WTC11 (cell line): ENCODE data around the gene ARID1A.

ENCODE experiments used
- GTF2I ChIP-seq: fragments of 250-450 bp; sonication (Bioruptor Pico); conservative IDR thresholded peaks from 2 replicates; pipeline ENCODE4 v1.4.0; 2021; ENCODE audit warnings: mild to moderate bottlenecking
- NFYB ChIP-seq: sonication (generic); formaldehyde crosslinking; conservative IDR thresholded peaks from 2 replicates; pipeline ENCODE4 v1.8.0; 2022; ENCODE audit warnings: low read depth, missing genetic modification reagents
- NR1H2 ChIP-seq: sonication (generic); formaldehyde crosslinking; IDR thresholded peaks from 2 replicates; pipeline ENCODE4 v1.9.0; 2021; ENCODE audit warnings: mild to moderate bottlenecking, moderate library complexity, missing genetic modification reagents
- NR3C1 ChIP-seq: sonication (generic); formaldehyde crosslinking; conservative IDR thresholded peaks from 2 replicates; pipeline ENCODE4 v1.8.1; 2023; ENCODE audit warnings: low read depth, mild to moderate bottlenecking, missing genetic modification reagents
- SMAD3 ChIP-seq: sonication (generic); formaldehyde crosslinking; IDR thresholded peaks from 2 replicates; pipeline ENCODE4 v1.8.0; 2022; ENCODE audit warnings: missing genetic modification reagents, mild to moderate bottlenecking, borderline replicate concordance
- TF ChIP-seq, protein P1 (sequence below): fragments of 200-600 bp; IDR thresholded peaks from 2 replicates; pipeline ENCODE4 v1.8.0; 2022; ENCODE audit warnings: antibody characterized with exemption

GRCh38 chr1:26733392-26733791 lies 37.6 kb downstream of the ARID1A start:
- TF ChIP-seq SMAD3 (CRISPR knock-in tag) (no peak), NR3C1 (no peak), NR1H2 (no peak), NFYB (CRISPR knock-in tag) (no peak), GTF2I (CRISPR knock-in tag) (no peak)
- TF ChIP-seq, protein P1, sequence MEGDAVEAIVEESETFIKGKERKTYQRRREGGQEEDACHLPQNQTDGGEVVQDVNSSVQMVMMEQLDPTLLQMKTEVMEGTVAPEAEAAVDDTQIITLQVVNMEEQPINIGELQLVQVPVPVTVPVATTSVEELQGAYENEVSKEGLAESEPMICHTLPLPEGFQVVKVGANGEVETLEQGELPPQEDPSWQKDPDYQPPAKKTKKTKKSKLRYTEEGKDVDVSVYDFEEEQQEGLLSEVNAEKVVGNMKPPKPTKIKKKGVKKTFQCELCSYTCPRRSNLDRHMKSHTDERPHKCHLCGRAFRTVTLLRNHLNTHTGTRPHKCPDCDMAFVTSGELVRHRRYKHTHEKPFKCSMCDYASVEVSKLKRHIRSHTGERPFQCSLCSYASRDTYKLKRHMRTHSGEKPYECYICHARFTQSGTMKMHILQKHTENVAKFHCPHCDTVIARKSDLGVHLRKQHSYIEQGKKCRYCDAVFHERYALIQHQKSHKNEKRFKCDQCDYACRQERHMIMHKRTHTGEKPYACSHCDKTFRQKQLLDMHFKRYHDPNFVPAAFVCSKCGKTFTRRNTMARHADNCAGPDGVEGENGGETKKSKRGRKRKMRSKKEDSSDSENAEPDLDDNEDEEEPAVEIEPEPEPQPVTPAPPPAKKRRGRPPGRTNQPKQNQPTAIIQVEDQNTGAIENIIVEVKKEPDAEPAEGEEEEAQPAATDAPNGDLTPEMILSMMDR: no peak
